Measurements from ENCODE around the gene KCNT2.
"Not testable (repeated sequence)": the region's sequence is repeated elsewhere in the genome, so short reads cannot be mapped to it uniquely, and the experiment has no call there.

Gene KCNT2

DNA sequence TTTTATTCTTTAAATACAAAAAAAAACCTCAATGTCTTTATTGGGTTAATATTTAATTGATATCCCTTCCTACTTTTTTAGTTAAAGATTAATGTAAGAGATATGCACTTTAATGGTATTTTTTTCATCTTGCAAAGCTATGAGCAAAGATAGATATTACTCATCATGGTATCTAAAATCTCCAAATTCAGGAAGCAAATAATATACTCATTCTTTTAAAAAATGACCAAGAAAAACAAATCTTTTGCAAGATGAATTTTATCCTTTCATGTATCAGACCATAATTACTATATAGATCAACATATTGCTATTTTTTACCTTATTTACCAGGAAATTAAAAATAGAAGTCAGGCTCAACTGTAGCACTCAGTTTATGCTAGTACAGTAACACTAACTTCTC lies 330.4 kb downstream of the KCNT2 start:
- Histone ChIP-seq H4K8ac (ENCODE audit: low read length) (no peak overlapping the region), H3K9me3 (ENCODE audit: control insufficient read depth, low read length) (no peaks in the 10 kb centered on the region), H3K23ac (ENCODE audit: low read length in 2 of 2) (no peak overlapping the region), H2BK120ac (ENCODE audit: low read depth, low read length) (no peak overlapping the region), H2BK5ac (ENCODE audit: low read depth, low read length, poor library complexity, severe bottlenecking) (no peak overlapping the region), H3K79me1 (replicated peaks; ENCODE audit: low read length, poor library complexity, severe bottlenecking) (no peaks in the 10 kb centered on the region), H3K36me3 (ENCODE audit: control insufficient read depth in 1 of 2, insufficient read depth in 2 of 2, low read depth in 1 of 2, low read length in 2 of 2) (no peaks in the 10 kb centered on the region), H3K4me3 (ENCODE audit: insufficient read depth in 1 of 2, low read depth in 1 of 2, low read length in 2 of 2) (no peak overlapping the region), H3K4me1 (ENCODE audit: control insufficient read depth, insufficient read depth, low read depth, low read length) (no peaks in the 10 kb centered on the region), H2AFZ (ENCODE audit: low read depth, low read length) (no peak overlapping the region), H3K14ac (ENCODE audit: low read length in 2 of 2) (no peak overlapping the region), H3K9ac (ENCODE audit: low read length) (no peak overlapping the region), H3K4me2 (ENCODE audit: low read length, poor library complexity, severe bottlenecking) (no peak overlapping the region), H3K18ac (ENCODE audit: low read depth in 1 of 2, low read length in 2 of 2) (no peak overlapping the region), H4K91ac (ENCODE audit: low read length) (no peak overlapping the region), H3K27ac (ENCODE audit: low read length, poor library complexity, severe bottlenecking) (no peak overlapping the region), H3K27me3 (ENCODE audit: control insufficient read depth in 1 of 2, insufficient read depth in 1 of 2, low read length in 2 of 2) (no peaks in the 10 kb centered on the region), H2BK12ac (ENCODE audit: low read length in 2 of 2) (no peak overlapping the region), H2BK15ac (ENCODE audit: low read depth, poor library complexity, severe bottlenecking) (no peak overlapping the region), H3K4ac (ENCODE audit: low read depth in 1 of 2, low read length in 2 of 2) (no peak overlapping the region), H2AK5ac (ENCODE audit: low read length, severe bottlenecking) (no peak overlapping the region)
- DNase-seq: no peak

- Histone ChIP-seq H3K9ac (ENCODE audit: low read length) (no peak overlapping the region), H3K79me1 (replicated peaks; ENCODE audit: low read length, poor library complexity, severe bottlenecking) (no peaks in the 10 kb centered on the region)
- no peak for DNase-seq
These were observed 336.9 kb downstream of the KCNT2 start for GRCh38 chr1:196271212-196271947.

GRCh38 chr1:196263086-196263485 lies 345.2 kb downstream of the KCNT2 start:
- H4K8ac ChIP-seq (ENCODE audit: low read length); H3K27ac ChIP-seq (ENCODE audit: low read length, poor library complexity, severe bottlenecking); H3K79me1 ChIP-seq (replicated peaks; ENCODE audit: low read length, poor library complexity, severe bottlenecking); H3K27me3 ChIP-seq (ENCODE audit: control insufficient read depth in 1 of 2, insufficient read depth in 1 of 2, low read length in 2 of 2); H3K23ac ChIP-seq (ENCODE audit: low read length in 2 of 2); H3K9ac ChIP-seq (ENCODE audit: low read length); DNase-seq; H4K91ac ChIP-seq (ENCODE audit: low read length); H3K4me1 ChIP-seq (ENCODE audit: control insufficient read depth, insufficient read depth, low read depth, low read length); H2BK5ac ChIP-seq (ENCODE audit: low read depth, low read length, poor library complexity, severe bottlenecking); H2AFZ ChIP-seq (ENCODE audit: low read depth, low read length); H3K4ac ChIP-seq (ENCODE audit: low read depth in 1 of 2, low read length in 2 of 2); H2BK120ac ChIP-seq (ENCODE audit: low read depth, low read length); H2BK15ac ChIP-seq (ENCODE audit: low read depth, poor library complexity, severe bottlenecking); H2BK12ac ChIP-seq (ENCODE audit: low read length in 2 of 2); H3K18ac ChIP-seq (ENCODE audit: low read depth in 1 of 2, low read length in 2 of 2); H2AK5ac ChIP-seq (ENCODE audit: low read length, severe bottlenecking); H3K36me3 ChIP-seq (ENCODE audit: control insufficient read depth in 1 of 2, insufficient read depth in 2 of 2, low read depth in 1 of 2, low read length in 2 of 2); H3K4me2 ChIP-seq (ENCODE audit: low read length, poor library complexity, severe bottlenecking); H3K4me3 ChIP-seq (ENCODE audit: insufficient read depth in 1 of 2, low read depth in 1 of 2, low read length in 2 of 2); H3K9me3 ChIP-seq (ENCODE audit: control insufficient read depth, low read length); H3K14ac ChIP-seq (ENCODE audit: low read length in 2 of 2): not testable (repeated sequence)
- WGBS: 80% methylated on average over 2 of the region's 4 CpGs

More at GRCh38 chr1:196271212-196271947, 336.9 kb downstream of the KCNT2 start:
- no peak overlapping the region for H4K91ac ChIP-seq (ENCODE audit: low read length)
- H2BK120ac ChIP-seq (ENCODE audit: low read depth, low read length): no peak overlapping the region
- H3K14ac ChIP-seq (ENCODE audit: low read length in 2 of 2): no peak overlapping the region
- no peaks in the 10 kb centered on the region for H3K27me3 ChIP-seq (ENCODE audit: control insufficient read depth in 1 of 2, insufficient read depth in 1 of 2, low read length in 2 of 2)
- no peak overlapping the region for H2AFZ ChIP-seq (ENCODE audit: low read depth, low read length)
- no peak overlapping the region for H3K4me2 ChIP-seq (ENCODE audit: low read length, poor library complexity, severe bottlenecking)
- no peak overlapping the region for H3K27ac ChIP-seq (ENCODE audit: low read length, poor library complexity, severe bottlenecking)
- no peak overlapping the region for H2AK5ac ChIP-seq (ENCODE audit: low read length, severe bottlenecking)
- 95% methylated on average over 4 of the region's 6 CpGs for WGBS
- H3K36me3 ChIP-seq (ENCODE audit: control insufficient read depth in 1 of 2, insufficient read depth in 2 of 2, low read depth in 1 of 2, low read length in 2 of 2): no peaks in the 10 kb centered on the region
- no peak overlapping the region for H3K4me3 ChIP-seq (ENCODE audit: insufficient read depth in 1 of 2, low read depth in 1 of 2, low read length in 2 of 2)
- no peak overlapping the region for H4K8ac ChIP-seq (ENCODE audit: low read length)
- no peaks in the 10 kb centered on the region for H3K9me3 ChIP-seq (ENCODE audit: control insufficient read depth, low read length)
- no peak overlapping the region for H3K23ac ChIP-seq (ENCODE audit: low read length in 2 of 2)
- H2BK15ac ChIP-seq (ENCODE audit: low read depth, poor library complexity, severe bottlenecking): no peak overlapping the region
- no peak overlapping the region for H3K4ac ChIP-seq (ENCODE audit: low read depth in 1 of 2, low read length in 2 of 2)
- no peak overlapping the region for H2BK5ac ChIP-seq (ENCODE audit: low read depth, low read length, poor library complexity, severe bottlenecking)
- no peaks in the 10 kb centered on the region for H3K4me1 ChIP-seq (ENCODE audit: control insufficient read depth, insufficient read depth, low read depth, low read length)
- H3K18ac ChIP-seq (ENCODE audit: low read depth in 1 of 2, low read length in 2 of 2): no peak overlapping the region
- no peak overlapping the region for H2BK12ac ChIP-seq (ENCODE audit: low read length in 2 of 2)

DNA sequence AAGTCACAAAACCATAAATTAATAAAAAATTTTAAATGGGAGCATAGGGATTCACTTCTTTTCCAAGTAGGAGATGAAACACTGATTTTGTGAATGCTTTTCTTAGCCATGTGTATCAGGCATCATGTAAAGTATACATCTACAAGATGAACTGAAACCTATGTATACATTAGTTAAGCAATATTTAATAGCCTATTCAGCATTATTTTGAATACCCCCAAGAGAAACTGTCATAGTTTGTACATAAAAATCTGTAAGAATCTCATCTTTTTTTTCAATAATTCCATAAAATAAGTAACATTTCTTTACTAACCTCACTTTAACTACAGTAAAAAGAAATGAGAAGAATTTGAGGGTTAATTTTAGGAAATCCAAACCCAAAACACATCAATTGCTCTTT lies 348.0 kb downstream of the KCNT2 start:
- no peak overlapping the region for H2BK120ac ChIP-seq (ENCODE audit: low read depth, low read length)
- H2AK5ac ChIP-seq (ENCODE audit: low read length, severe bottlenecking): no peak overlapping the region
- no peak overlapping the region for H2AFZ ChIP-seq (ENCODE audit: low read depth, low read length)
- H2BK12ac ChIP-seq (ENCODE audit: low read length in 2 of 2): no peak overlapping the region
- no peaks in the 10 kb centered on the region for H3K4me1 ChIP-seq (ENCODE audit: control insufficient read depth, insufficient read depth, low read depth, low read length)
- H3K18ac ChIP-seq (ENCODE audit: low read depth in 1 of 2, low read length in 2 of 2): no peak overlapping the region
- H3K9me3 ChIP-seq (ENCODE audit: control insufficient read depth, low read length): no peaks in the 10 kb centered on the region
- H4K91ac ChIP-seq (ENCODE audit: low read length): no peak overlapping the region
- H3K4me2 ChIP-seq (ENCODE audit: low read length, poor library complexity, severe bottlenecking): no peak overlapping the region
- no peak overlapping the region for H3K4ac ChIP-seq (ENCODE audit: low read depth in 1 of 2, low read length in 2 of 2)
- no peaks in the 10 kb centered on the region for H3K79me1 ChIP-seq (replicated peaks; ENCODE audit: low read length, poor library complexity, severe bottlenecking)
- no peak for DNase-seq
- H4K8ac ChIP-seq (ENCODE audit: low read length): no peak overlapping the region
- no peak overlapping the region for H2BK15ac ChIP-seq (ENCODE audit: low read depth, poor library complexity, severe bottlenecking)
- no peaks in the 10 kb centered on the region for H3K27me3 ChIP-seq (ENCODE audit: control insufficient read depth in 1 of 2, insufficient read depth in 1 of 2, low read length in 2 of 2)
- no peak overlapping the region for H3K9ac ChIP-seq (ENCODE audit: low read length)
- H3K14ac ChIP-seq (ENCODE audit: low read length in 2 of 2): no peak overlapping the region
- H3K27ac ChIP-seq (ENCODE audit: low read length, poor library complexity, severe bottlenecking): no peak overlapping the region
- no peak overlapping the region for H2BK5ac ChIP-seq (ENCODE audit: low read depth, low read length, poor library complexity, severe bottlenecking)
- no peak overlapping the region for H3K4me3 ChIP-seq (ENCODE audit: insufficient read depth in 1 of 2, low read depth in 1 of 2, low read length in 2 of 2)
- no peak overlapping the region for H3K23ac ChIP-seq (ENCODE audit: low read length in 2 of 2)
- peaks cover 0 to 3% of the 10 kb centered on the region in 2 experiments for H3K36me3 ChIP-seq (ENCODE audit: control insufficient read depth in 1 of 2, insufficient read depth in 2 of 2, low read depth in 1 of 2, low read length in 2 of 2)

Measured in mesenchymal stem cell (in vitro differentiated cells and primary cell).